Spleen (tissue), 13 donors: Measurements from ENCODE around the gene KAT8. TPM values are rescaled to one million over a fixed set of nuclear protein-coding genes. Genes with fewer than 3 reads are reported as not detected.
A peak's percentile ranks its signal among the peaks of the same experiment; 100 is the strongest.

Source experiments
- DNase-seq: peaks from one replicate; pipeline ENCODE4 v3.0.0-alpha.2; 2020
- H3K27ac ChIP-seq, 8 donors: fragments of 200-600 bp; sonication (generic) in 7 of 8; 1 replicate in 4 of 8; 2 replicates in 4 of 8; pipeline versions ENCODE4 v1.5.0 to v1.8.0; 2016 to 2021; ENCODE audit warnings: inconsistent platforms in 4 of 8, mild to moderate bottlenecking in 4 of 8, moderate library complexity in 1 of 8
- H3K27me3 ChIP-seq, 7 donors: fragments of 200-600 bp; sonication (generic) in 6 of 7; replicated peaks in 1 of 7; 1 replicate in 4 of 7; 2 replicates in 3 of 7; pipeline versions ENCODE4 v1.5.0 to v1.8.0; 2016 to 2021; ENCODE audit warnings: inconsistent platforms in 3 of 7, mild to moderate bottlenecking in 1 of 7
- H3K36me3 ChIP-seq, 6 donors: fragments of 200-600 bp; sonication (generic) in 5 of 6; 1 replicate in 4 of 6; 2 replicates in 2 of 6; pipeline versions ENCODE4 v1.5.0 to v1.8.0; 2016 to 2021; ENCODE audit warnings: inconsistent platforms in 2 of 6
- H3K4me1 ChIP-seq, 6 donors: fragments of 200-600 bp; sonication (generic) in 5 of 6; 1 replicate in 3 of 6; 2 replicates in 3 of 6; pipeline versions ENCODE4 v1.5.0 to v1.8.0; 2016 to 2021; ENCODE audit warnings: inconsistent platforms in 3 of 6
- H3K4me3 ChIP-seq, 8 donors: fragments of 200-600 bp; sonication (generic) in 7 of 8; 1 replicate in 4 of 8; 2 replicates in 4 of 8; pipeline versions ENCODE4 v1.5.0 to v1.8.0; 2016 to 2021; ENCODE audit warnings: inconsistent platforms in 4 of 8, mild to moderate bottlenecking in 4 of 8, moderate library complexity in 2 of 8
- H3K9me3 ChIP-seq, 8 donors: fragments of 200-600 bp; sonication (generic) in 7 of 8; 1 replicate in 4 of 8; 2 replicates in 4 of 8; pipeline versions ENCODE4 v1.5.0 to v1.8.0; 2016 to 2021; ENCODE audit warnings: inconsistent platforms in 4 of 8
- CTCF ChIP-seq, 11 experiments: fragments of 200-600 bp in 7 of 11; fragments of 450-650 bp in 4 of 11; sonication (generic) in 4 of 11; IDR thresholded peaks in 8 of 11; conservative IDR thresholded peaks in 3 of 11; 1 replicate in 7 of 11; 2 replicates in 4 of 11; pipeline versions ENCODE4 v1.4.0 to v1.8.0; 2016 to 2021; ENCODE audit warnings: antibody characterized with exemption in 11 of 11, inconsistent platforms in 4 of 11, mild to moderate bottlenecking in 1 of 11
- POLR2A ChIP-seq, 3 donors: fragments of 450-650 bp; IDR thresholded peaks; one replicate each; pipeline ENCODE4 v1.5.1; 2017; ENCODE audit warnings: antibody characterized with exemption in 3 of 3, mild to moderate bottlenecking in 1 of 3
- POLR2AphosphoS5 ChIP-seq, 3 donors: sonication (generic); formaldehyde crosslinking; IDR thresholded peaks; one replicate each; pipeline ENCODE4 v1.5.1; 2017; ENCODE audit warnings: antibody characterized with exemption in 3 of 3
- WGBS, 5 donors: extraction: QIAGEN DNeasy Blood & Tissue Kit in 3 of 5; methylation state at CpG; one replicate each; pipeline versions ENCODE4 v1.1.5 to v1.1.7; 2013 to 2018; 5-methylcytosine and 5-hydroxymethylcytosine counted together
- intact Hi-C: fragments of 100-400 bp; cut with DNase I; formaldehyde crosslinking; loops from one replicate; pipeline ENCODE4 v1.15.0; 2023; ENCODE audit warnings: low total_unique reads
- long read RNA-seq, 2 donors: transcript quantifications; one replicate each; lab custom pipeline, GENCODE V29; 2026
- polyA plus RNA-seq, 3 donors: library from polyadenylated mRNA; stranded (reverse); fragments of 200-250 nt; gene quantifications; one replicate each; pipeline ENCODE4 v1.2.1, GENCODE V29; 2013
- total RNA-seq, 7 donors: library from RNA; depleted of rRNA in 3 of 7; stranded (reverse); fragments of >200 nt in 3 of 7; fragmentation: NEBNext Ultra II Directional in 4 of 7; extraction: Animal tissue kit (Norgen Biotek cat#: 25700) in 4 of 7; gene quantifications; one replicate each; pipeline versions ENCODE4 v1.1.0 to v1.2.1, GENCODE V29; 2016 to 2021
- donor health status: healthy with polysubstance abuse.
- donor health status: DM: no; HTN: no; CAD: no; lungs with moderate emphysema.
- donor health status: DM: no; HTN: no; CAD: no.
- donor health status: Bipolar disorder and iron deficiency.
- donor health status: healthy.
- donor health status: DM: no; HTN: no; CAD: no.
- donor health status: DM: yes; HTN: yes; CAD: no.

KAT8 gene
- total RNA-seq (10 to 100 TPM; 63.2 to 94.8 (median 85.2) TPM), polyA plus RNA-seq (10 to 100 TPM; 48.7 to 63.6 (median 56.5) TPM)
- long read RNA-seq, donor 1, transcript KAT8-201 (11 exons, 1,525 nt), result major isoform, 9 of 17 reads
- long read RNA-seq, donor 1, partial matches to known transcripts, result 0 of 17 reads
- long read RNA-seq, donor 1, other reads (novel, unspliced or antisense), result 0 of 17 reads
- long read RNA-seq, donor 2, transcript KAT8-201 (11 exons, 1,525 nt), result major isoform, 7 of 16 reads
- long read RNA-seq, donor 2, transcript KAT8-205 (3 exons, 1,051 nt), result minor isoform, 5 of 16 reads
- long read RNA-seq, donor 2, partial matches to known transcripts, result 0 of 16 reads
- long read RNA-seq, donor 2, other reads (novel, unspliced or antisense), result 0 of 16 reads

- intact Hi-C loops, result loop anchor here (2.0 kb wide), 1 partner anchor 63 kb away; the partner anchor contains the start of gene FUS
Observed at GRCh38 chr16:31117384-31118222, at the start of gene KAT8. TSS of gene KAT8 (plus strand) at chr16:31117664. CDS start at chr16:31117682, 18 bp downstream.

GRCh38 chr16:31071861-31072260, 45.6 kb upstream of the KAT8 start:
- H3K4me1 ChIP-seq, result peaks cover 21 to 58% (median 41%) of the 10 kb centered on the region in 6 donors
- no peaks in the 10 kb centered on the region for H3K9me3 ChIP-seq
- intact Hi-C loops, result no loop called here
- no peak for DNase-seq
- peak overlapping the region in 5 of 8 donors; percentile 75 to 100 (median 95) for H3K4me3 ChIP-seq
- peak overlapping the region; percentile 89 to 98 (median 94) for H3K27ac ChIP-seq
- H3K36me3 ChIP-seq, result peaks cover 0 to 13% (median 9%) of the 10 kb centered on the region in 6 donors
- H3K27me3 ChIP-seq, result no peaks in the 10 kb centered on the region
- TF ChIP-seq POLR2AphosphoS5 (IDR thresholded peaks at IDR 0.05) (no peak), POLR2A (IDR thresholded peaks at IDR 0.05) (no peak), CTCF (IDR thresholded peaks at IDR 0.05 in 8 of 11, conservative IDR thresholded peaks at IDR 0.05 in 3 of 11) (no peak)
- WGBS, 5 donors, result 38 to 66% (median 49%) methylated on average over 4 of the region's 4 CpGs

More at GRCh38 chr16:31117384-31118222, at the start of gene KAT8:
- Histone ChIP-seq H3K27ac (peak within 1 kb of the TSS; percentile 94 to 99 (median 98)), H3K4me1 (peaks cover 15 to 73% (median 39%) of the 10 kb centered on the region in 6 donors), H3K9me3 (no peaks in the 10 kb centered on the region), H3K27me3 (no peaks in the 10 kb centered on the region), H3K36me3 (peaks cover 6 to 48% (median 38%) of the 10 kb centered on the region in 6 donors), H3K4me3 (peak within 1 kb of the TSS; percentile 57 to 80 (median 69))
- peak; percentile 99 for DNase-seq
- 0 to 1% (median 0%) methylated on average over 35 to 68 of the region's 68 CpGs for WGBS, 5 donors
- TF ChIP-seq POLR2AphosphoS5 (IDR thresholded peaks at IDR 0.05) (peak; percentile 99), POLR2A (IDR thresholded peaks at IDR 0.05) (peak; percentile 35 to 78 (median 76)), CTCF (IDR thresholded peaks at IDR 0.05 in 8 of 11, conservative IDR thresholded peaks at IDR 0.05 in 3 of 11) (peak in 1 of 11 experiments; percentile 8)

DNA sequence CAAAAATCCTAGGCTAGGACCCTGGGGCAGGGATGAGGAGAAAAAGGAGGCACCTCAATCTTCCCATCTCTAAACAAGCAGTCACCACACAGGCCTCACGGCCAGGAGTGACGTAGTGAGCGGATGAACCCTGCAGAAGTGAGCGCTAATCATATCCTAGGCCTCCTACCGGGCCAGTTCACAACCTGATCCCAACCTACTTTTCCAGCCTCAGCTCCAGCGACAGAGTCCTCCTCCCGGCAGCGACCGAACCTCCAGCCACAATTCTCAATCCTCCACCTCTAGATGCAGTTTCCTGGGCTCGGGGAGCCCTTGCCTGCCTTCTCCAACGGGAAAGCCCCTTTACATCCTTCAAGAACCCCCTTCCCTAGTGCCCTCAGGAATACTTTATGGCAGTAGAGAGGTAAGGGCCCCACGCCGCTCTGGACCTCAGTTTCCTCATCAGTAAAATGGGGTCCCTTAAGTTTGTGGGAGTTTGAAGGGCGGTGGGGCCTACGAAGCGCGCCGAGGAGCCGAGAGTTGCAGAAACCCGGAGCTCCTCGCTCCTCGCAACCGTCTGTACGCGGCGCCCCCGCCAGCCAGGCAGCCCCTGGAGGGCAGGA, 44.8 kb upstream of the KAT8 start:
- Histone ChIP-seq H3K9me3 (no peaks in the 10 kb centered on the region), H3K36me3 (peaks cover 0 to 21% (median 16%) of the 10 kb centered on the region in 6 donors), H3K4me1 (peaks cover 21 to 57% (median 41%) of the 10 kb centered on the region in 6 donors), H3K27me3 (no peaks in the 10 kb centered on the region), H3K27ac (peak overlapping the region; percentile 89 to 98 (median 94)), H3K4me3 (peak overlapping the region; percentile 75 to 100 (median 96))
- no peak for TF ChIP-seq POLR2A (IDR thresholded peaks at IDR 0.05)
- no peak for TF ChIP-seq POLR2AphosphoS5 (IDR thresholded peaks at IDR 0.05)
- intact Hi-C loops, result no loop called here
- no peak for DNase-seq
- 1 to 7% (median 4%) methylated on average over 27 of the region's 27 CpGs for WGBS, 5 donors
